Mucosa of descending colon (tissue), 3 donors: ENCODE data around the gene BRI3. TPM values are rescaled to one million over a fixed set of nuclear protein-coding genes. Genes with fewer than 3 reads are reported as not detected.

ENCODE experiments used
- ATAC-seq: fragments of 200-7000 bp; cut with Tn5 transposase; one replicate; pipeline ENCODE4 v1.9.1; 2020; ENCODE audit warnings: mild to moderate bottlenecking, moderate library complexity
- DNase-seq, 3 donors: peaks; one replicate each; pipeline ENCODE4 v3.0.0-alpha.2; 2020
- H3K36me3 ChIP-seq: fragments of 200-600 bp; one replicate; pipeline ENCODE4 v1.8.0; 2021; ENCODE audit warnings: low read depth, mild to moderate bottlenecking
- H3K4me1 ChIP-seq: fragments of 200-600 bp; one replicate; pipeline ENCODE4 v1.8.0; 2021; ENCODE audit warnings: low read depth, mild to moderate bottlenecking
- H3K4me3 ChIP-seq: fragments of 200-600 bp; one replicate; pipeline ENCODE4 v1.8.0; 2021; ENCODE audit warnings: mild to moderate bottlenecking
- H3K9me3 ChIP-seq: fragments of 200-600 bp; one replicate; pipeline ENCODE4 v1.8.0; 2021; ENCODE audit warnings: mild to moderate bottlenecking
- CTCF ChIP-seq: fragments of 200-600 bp; IDR thresholded peaks from one replicate; pipeline ENCODE4 v1.8.0; 2022; ENCODE audit warnings: antibody characterized with exemption, mild to moderate bottlenecking
- intact Hi-C, 2 donors: fragments of 100-400 bp; cut with DNase I in 1 of 2; cut with micrococcal nuclease in 1 of 2; formaldehyde crosslinking; loops; one replicate each; pipeline versions ENCODE4 v1.11.0 to v1.11.1; 2022; cut with DNase I, micrococcal nuclease
- total RNA-seq, 3 donors: library from RNA; stranded (reverse); fragmentation: NEBNext Ultra II Directional in 2 of 3; extraction: Animal tissue kit (Norgen Biotek cat#: 25700) in 2 of 3; gene quantifications; one replicate each; pipeline versions ENCODE4 v1.2.1 to v1.2.4, GENCODE V29; 2021 to 2023
- donor health status: DM: no; HTN: no; CAD: no; lungs with moderate emphysema.
- donor health status: DM: no; HTN: no; CAD: no.
- donor health status: DM: no; HTN: yes; CAD: no.

BRI3 gene
- total RNA-seq, 3 donors from 2014 or later: 186 to 205 (median 202) TPM

- no peaks in the 10 kb centered on the region for H3K9me3 ChIP-seq
- DNase-seq: no peak
- H3K4me3 ChIP-seq: no peak overlapping the region
- intact Hi-C loops: no loop called here
- no peaks in the 10 kb centered on the region for H3K36me3 ChIP-seq
- no peak for TF ChIP-seq CTCF
- H3K4me1 ChIP-seq: no peaks in the 10 kb centered on the region
- no peak for ATAC-seq
These were observed 46.9 kb upstream of the BRI3 start for GRCh38 chr7:98234429-98235147.

DNA sequence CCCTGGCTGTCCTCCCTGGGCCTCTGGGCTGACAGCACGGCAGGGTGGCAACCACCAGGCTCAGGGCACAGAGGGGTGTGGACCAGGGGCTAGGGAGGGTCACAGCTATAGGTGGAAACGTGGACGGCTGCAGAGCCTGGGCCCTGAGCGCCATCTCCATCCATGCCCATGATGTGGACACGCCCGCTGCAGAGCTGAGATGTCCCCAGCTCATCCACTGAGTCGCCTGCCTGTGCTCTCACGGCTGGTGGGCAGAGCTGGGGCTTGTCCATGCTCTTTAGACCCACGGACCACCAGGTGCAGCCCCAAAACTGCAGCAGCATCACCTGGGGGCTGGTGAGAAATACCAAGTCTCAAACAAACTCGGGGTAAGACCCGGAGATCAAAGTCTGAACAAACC, 45.6 kb upstream of the BRI3 start:
- no peaks in the 10 kb centered on the region for H3K36me3 ChIP-seq
- H3K9me3 ChIP-seq: no peaks in the 10 kb centered on the region
- intact Hi-C loops: no loop called here
- no peak for ATAC-seq
- DNase-seq: no peak
- H3K4me3 ChIP-seq: no peak overlapping the region
- no peaks in the 10 kb centered on the region for H3K4me1 ChIP-seq
- TF ChIP-seq CTCF: no peak

- TF ChIP-seq CTCF: no peak
- Histone ChIP-seq H3K36me3 (no peaks in the 10 kb centered on the region), H3K9me3 (no peaks in the 10 kb centered on the region), H3K4me1 (no peaks in the 10 kb centered on the region), H3K4me3 (no peak overlapping the region)
- no peak for DNase-seq
- ATAC-seq: no peak
- intact Hi-C loops: no loop called here
These were observed 44.9 kb upstream of the BRI3 start for GRCh38 chr7:98236355-98237185.

- no peak for ATAC-seq
- Histone ChIP-seq H3K9me3 (no peaks in the 10 kb centered on the region), H3K4me3 (no peak overlapping the region), H3K4me1 (no peaks in the 10 kb centered on the region), H3K36me3 (no peaks in the 10 kb centered on the region)
- intact Hi-C loops: no loop called here
- no peak for TF ChIP-seq CTCF
- no peak for DNase-seq
These were observed 43.4 kb upstream of the BRI3 start for GRCh38 chr7:98238076-98238475.

DNA sequence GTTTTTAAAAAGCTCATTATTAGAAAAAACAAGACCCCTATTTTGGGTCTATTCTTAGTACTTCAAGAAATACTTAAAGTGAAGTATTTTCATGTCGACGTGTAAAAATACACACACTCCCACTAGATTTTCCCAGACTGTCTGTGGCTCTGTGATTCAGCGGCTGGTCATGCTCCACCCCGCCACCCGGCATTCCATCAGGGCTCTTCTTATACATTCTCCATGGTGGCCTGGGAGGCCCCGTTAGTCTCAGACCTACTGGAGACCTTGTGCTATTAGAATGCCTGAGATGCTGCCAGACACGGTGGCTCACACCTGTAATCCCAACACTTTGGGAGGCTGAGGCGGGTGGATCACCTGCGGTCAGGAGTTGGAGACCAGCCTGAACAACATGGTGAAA, 42.5 kb upstream of the BRI3 start:
- H3K9me3 ChIP-seq: no peaks in the 10 kb centered on the region
- H3K4me3 ChIP-seq: no peak overlapping the region
- ATAC-seq (no peak), DNase-seq (no peak)
- no peaks in the 10 kb centered on the region for H3K36me3 ChIP-seq
- TF ChIP-seq CTCF: no peak
- intact Hi-C loops: no loop called here
- no peaks in the 10 kb centered on the region for H3K4me1 ChIP-seq
